ENCODE measurements around the gene NEU4.
"Not testable (repeated sequence)": the region's sequence is repeated elsewhere in the genome, so short reads cannot be mapped to it uniquely, and the experiment has no call there.

The NEU4 gene

DNA sequence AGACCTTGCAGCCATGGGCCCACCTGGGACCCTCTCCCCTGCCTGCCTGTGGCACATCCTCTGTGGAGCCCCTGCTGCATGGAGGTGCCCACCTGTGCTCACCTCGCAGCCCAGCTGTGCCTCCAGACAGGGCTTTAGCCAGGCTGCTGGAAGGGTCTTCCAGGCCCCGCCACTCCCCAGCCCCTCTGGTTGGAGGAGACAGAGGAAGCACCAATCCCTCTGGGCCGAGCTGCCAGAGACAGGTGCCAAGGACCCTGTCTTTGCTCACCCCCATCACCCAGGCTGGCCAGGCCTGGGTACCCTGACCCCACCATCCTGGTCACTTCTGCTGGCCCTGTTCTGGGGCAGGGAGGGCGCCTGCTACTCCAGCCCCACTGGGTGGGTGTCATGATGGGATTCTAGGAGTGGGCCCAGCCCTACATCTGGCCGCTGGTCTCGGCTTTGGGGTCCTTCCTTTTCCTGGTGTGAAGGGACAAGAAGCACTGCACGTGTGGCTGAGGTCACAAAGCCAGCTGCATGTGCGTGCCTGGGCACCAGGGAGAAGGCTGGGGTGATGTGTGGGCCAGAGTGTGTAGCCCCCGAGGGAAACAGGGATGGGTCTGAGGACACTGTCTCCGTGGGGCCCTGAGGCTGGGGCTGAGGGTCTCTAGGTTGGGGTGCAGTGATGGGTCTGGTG is 9.3 kb upstream of the NEU4 start:
- no peak for DNase-seq (ENCODE audit: low spot score)

DNA sequence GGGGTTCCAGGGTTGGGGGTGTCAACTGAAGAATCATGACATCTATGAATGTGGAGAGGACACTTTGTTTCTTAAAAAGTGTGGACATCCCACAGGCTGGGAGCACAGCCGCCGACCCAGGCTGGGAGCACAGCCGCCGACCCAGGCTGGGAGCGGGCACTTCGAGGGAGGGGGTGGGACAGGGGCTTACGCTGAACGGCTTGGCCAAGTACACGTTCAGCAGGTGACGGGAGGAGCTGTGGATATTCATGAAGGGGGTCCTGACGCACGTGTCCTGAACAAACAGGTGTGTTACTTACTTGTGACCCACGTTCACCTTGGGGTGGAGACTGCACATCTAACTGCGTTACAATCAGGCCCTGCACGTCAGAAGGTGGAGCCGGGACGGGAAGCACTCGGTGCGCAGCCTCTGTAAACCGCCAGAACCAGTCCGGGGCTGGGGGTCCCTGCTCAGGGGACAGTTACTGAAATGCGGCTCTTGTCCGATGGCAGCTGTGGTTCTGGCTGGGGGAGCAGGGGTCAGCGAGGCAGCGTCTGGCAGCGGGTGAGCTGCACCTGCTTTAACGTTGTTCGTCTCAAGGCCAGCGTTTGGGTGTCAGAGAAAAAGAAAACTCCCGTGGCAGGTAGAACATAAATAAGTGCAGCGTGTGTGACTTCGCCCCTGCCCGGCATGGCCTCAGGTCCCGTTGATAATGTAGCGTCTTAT is 8.6 kb upstream of the NEU4 start:
- not testable (repeated sequence) for DNase-seq (ENCODE audit: low spot score)

DNA sequence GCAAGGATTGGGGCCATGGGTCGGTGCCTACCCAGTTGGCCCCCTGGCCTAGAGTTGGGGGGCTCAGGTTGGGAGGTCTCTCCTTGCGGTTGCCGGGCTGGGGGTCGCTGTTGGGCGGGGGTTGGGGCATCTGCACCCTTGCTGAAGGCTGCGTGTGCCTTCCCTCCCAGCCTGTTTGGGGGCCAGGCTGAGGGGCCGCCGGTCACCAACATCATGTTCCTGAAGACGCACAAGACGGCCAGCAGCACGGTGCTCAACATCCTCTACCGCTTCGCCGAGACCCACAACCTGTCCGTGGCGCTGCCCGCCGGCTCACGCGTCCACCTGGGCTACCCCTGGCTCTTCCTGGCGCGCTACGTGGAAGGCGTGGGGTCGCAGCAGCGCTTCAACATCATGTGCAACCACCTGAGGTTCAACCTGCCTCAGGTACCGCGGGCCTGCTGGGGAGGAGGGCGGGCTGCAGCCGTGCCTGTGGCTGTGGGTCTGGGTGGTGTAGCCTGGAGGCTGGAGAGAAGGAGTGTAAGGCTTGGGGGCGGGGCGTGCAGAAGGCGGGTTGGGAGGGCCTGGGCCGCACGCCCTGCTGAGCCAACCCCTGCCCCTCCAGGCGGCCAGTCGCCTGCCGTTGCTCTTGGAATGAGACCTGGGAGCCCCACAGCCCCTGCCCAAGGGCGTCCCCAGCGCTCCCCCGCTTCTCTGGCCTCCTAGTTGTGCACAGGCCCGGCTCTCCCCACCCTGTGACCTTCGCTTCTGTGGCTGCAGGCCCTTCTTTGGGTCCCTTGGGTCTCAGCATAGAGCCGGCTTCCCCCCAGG is 7.2 kb upstream of the NEU4 start:
- no peak for DNase-seq (ENCODE audit: low spot score)

- DNase-seq (ENCODE audit: low spot score) = no peak
Observed at GRCh38 chr2:241802421-241803318, 6.3 kb upstream of the NEU4 start.

- no peak for DNase-seq (ENCODE audit: low spot score)
Observed at GRCh38 chr2:241803387-241804325, 5.3 kb upstream of the NEU4 start.

GRCh38 chr2:241804326-241805229 is 4.4 kb upstream of the NEU4 start:
- no peak for DNase-seq (ENCODE audit: low spot score)

GRCh38 chr2:241806217-241806616 is 2.8 kb upstream of the NEU4 start:
- not testable (repeated sequence) for DNase-seq (ENCODE audit: low spot score)

- no peak for DNase-seq (ENCODE audit: low spot score)
Observed at GRCh38 chr2:241808051-241808720, 807 bp upstream of the NEU4 start.

GRCh38 chr2:241809383-241810306 is 652 bp downstream of the NEU4 start:
- no peak for DNase-seq (ENCODE audit: low spot score)

DNA sequence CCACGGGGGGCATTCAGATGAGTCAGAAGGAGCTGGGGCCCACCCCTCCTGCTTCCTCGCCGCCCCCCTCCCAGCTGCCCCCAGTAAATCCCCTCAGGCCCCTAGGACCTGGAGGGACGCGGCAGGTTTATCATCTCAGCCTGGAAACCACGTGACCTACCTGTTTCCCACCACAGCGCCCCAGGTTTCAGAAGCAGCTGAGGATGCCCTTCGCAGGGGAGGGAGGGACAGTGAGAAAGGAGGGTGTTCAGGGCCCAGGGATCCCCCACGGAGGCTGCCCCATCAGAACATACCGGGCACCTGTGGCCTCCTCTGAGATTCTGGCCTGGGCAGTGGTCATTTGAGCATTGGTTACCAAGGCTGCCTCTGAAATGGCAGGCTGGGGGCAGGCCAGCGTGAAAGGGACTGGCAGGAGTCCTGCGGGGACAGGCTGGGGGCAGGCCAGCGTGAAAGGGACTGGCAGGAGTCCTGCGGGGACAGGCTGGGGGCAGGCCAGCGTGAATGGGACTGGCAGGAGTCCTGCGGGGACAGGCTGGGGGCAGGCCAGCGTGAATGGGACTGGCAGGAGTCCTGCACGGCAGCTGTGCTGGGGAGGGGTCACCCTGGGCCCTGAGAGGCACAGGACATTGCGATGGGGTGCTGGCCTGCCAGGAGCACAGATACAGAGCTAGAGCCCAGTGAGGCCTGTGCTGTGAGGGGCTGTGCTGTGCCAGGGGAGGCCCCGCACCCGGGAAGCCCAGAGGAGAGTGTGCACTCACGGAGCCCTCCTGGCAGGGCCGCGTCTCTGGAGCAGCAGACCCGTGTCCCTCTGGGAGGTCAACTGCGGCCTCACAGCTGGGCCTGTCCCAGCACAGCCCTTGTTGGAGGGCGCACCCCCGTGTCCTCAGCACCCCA is 1.6 kb downstream of the NEU4 start:
- DNase-seq (ENCODE audit: low spot score) = no peak

- no peak for DNase-seq (ENCODE audit: low spot score)
Observed at GRCh38 chr2:241811201-241811951, 2.4 kb downstream of the NEU4 start.

- DNase-seq (ENCODE audit: low spot score) = no peak
Observed at GRCh38 chr2:241811952-241812729, 3.1 kb downstream of the NEU4 start.

DNA sequence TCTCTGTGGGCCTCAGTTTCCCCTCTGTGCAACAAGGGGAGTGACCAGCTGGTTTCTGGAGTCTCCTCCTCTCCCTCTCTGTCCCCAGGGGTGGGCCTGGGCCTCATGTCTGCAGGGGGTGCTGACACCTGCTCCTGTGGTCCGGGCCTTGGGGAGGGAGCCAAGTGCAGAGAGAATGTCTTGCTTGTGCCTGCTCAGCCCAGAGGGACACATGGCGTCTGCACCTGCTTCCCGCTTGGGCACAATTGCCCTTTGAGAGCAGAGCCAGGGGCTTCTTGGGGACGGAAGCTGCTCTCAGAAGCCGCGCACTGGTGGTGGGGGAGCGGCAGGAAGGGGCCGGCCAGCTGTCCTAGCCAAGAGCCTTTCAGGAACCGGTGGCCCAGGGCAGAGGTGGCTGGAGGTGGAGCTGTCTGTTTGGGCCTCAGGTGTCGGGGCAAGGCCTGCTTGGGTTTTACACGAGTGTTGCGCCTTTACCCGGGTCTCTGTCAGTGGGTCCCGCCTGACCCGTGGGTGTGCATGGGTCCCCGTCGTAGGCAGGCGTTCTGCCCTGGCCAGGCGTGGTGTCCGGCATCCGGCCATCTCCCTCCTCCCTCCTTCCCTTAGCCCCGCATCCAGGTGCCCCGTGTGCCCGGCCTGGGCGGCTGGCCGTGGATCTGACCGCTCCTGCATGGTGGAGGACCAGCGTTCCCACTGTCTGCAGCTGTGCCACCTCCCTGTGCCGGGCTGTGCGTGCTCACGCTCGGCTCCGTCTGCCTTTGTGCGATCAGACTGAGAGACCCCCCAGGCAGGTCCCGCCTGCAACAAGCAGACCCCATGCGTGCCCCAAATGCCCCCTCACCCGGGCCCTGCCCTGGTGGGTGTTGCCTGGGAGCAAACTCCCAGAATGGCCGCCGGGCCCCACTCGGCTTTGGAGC is 4.0 kb downstream of the NEU4 start:
- DNase-seq (ENCODE audit: low spot score) = no peak

- DNase-seq (ENCODE audit: low spot score) = no peak
Observed at GRCh38 chr2:241813644-241814392, 4.8 kb downstream of the NEU4 start.

Measured in LoVo (cell line).